Retina (tissue), 1 donor: ENCODE data around the gene ZNF763.
"Not testable (repeated sequence)": the region's sequence is repeated elsewhere in the genome, so short reads cannot be mapped to it uniquely, and the experiment has no call there.

ENCODE experiments used
- DNase-seq: peaks from one replicate; pipeline ENCODE4 v3.0.0-alpha.2; 2016

The ZNF763 gene

DNA sequence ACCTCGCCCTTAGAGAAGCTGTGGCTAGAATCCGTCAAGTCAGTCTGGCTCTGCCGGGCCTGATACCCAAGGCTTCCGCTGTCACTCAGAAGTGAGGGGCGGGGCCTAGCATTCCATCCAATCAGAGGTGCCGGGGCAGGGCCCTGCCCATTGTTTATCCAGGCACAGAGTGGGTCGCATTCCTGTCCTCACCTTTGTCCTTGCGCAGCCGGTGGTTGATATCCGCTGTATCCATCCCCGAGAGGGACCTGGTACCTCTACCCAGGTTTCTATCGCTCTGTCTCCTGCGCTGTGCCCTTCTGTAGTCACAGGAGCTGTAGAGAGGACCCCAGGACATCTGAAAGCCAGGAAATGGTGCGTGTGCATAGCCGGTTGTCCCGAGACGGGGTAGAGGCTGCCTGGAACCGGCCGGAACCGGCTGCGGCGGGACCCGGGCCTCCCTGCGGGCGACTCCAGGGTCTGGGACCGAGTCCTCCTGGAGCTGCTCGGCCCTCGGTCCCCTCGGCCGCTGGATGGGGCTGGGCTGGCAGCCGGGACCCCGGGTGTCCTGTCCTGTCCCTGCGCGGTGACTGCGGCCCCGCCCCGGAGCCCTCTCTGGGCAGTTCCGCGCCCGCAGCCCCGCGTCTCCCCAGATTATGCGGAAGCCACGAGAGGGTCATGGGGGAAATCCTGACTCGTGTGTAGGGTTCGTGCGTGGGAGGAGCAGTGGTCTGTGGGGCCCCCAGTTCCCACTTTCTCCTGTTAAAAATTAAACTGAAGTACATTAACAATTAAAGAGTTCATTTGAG, at the start of gene ZNF763:
Gene ZNF763, plus strand, starts transcription at position 183 of the 788 bp plus-strand sequence. Its CDS starts 169 bp downstream, at position 352.
- DNase-seq: peak; percentile 96

DNA sequence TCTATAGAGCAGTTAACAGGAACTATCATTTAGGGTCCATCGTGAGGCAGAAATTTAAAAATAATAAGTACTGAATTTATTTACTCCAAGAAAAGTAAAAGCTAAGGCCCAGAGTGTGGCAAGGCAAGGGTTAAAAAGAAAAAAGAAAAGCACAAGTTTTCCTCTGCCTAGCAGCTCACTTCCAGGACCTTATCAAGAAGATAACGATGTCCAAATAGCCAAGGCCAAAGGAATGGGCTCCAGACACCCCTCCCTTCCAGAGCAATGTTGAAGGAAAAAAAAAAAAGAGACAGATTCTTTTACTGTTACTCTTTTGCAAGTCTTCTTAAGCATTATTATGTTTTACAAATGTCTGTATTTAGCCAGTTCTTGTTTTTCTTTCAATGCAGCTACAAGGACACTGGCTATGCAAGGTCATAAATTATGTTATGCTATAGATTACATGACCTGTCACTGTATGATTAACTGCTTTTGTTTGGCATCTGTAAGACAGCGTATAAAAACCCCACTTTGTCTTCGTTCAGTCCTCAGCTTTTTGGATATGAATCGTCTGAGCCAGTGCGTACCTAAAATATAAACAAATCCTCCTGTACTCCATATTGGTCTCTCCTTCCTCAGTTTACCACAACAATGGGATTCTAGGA, 42.9 kb upstream of the ZNF763 start:
- no peak for DNase-seq

DNA sequence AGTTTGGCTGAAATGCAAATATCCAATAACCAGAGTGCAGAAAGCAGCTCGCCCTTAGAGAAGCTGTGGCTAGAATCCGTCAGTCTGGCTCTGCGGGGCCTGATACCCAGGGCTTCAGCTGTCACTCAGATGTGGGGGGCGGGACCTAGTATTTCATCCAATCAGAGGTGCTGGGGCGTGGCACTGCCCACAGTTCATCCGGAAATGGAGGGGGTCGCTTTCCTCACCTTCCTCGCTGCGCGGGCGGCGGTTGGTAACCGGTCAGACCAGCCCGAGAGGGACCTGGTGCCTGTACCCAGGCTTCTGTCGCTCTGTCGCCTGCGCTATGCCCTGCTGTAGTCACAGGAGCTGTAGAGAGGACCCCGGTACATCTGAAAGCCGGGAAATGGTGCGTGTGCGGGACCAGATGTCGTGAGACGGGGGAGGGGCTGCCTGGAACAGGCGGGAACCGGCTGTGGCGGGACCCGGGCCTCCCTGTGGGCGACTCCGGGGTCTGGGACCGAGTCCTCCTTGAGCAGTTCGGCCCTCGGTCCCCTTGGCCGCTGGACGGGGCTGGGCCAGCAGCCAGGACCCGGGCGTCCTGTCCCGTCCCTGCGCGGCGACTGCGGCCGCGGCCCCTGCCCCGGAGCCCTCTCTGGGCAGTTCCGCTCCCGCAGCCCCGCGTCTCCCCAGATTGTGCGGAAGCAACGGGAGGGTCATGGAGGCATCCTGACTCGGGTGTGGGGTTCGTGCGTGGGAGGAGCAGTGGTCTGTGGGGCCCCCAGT, 39.8 kb upstream of the ZNF763 start, which contains the start of gene ZNF700:
Gene ZNF700, plus strand, starts transcription at position 222 of the 765 bp plus-strand sequence. Its CDS starts 104 bp downstream, at position 326.
- peak; percentile 98 for DNase-seq

DNA sequence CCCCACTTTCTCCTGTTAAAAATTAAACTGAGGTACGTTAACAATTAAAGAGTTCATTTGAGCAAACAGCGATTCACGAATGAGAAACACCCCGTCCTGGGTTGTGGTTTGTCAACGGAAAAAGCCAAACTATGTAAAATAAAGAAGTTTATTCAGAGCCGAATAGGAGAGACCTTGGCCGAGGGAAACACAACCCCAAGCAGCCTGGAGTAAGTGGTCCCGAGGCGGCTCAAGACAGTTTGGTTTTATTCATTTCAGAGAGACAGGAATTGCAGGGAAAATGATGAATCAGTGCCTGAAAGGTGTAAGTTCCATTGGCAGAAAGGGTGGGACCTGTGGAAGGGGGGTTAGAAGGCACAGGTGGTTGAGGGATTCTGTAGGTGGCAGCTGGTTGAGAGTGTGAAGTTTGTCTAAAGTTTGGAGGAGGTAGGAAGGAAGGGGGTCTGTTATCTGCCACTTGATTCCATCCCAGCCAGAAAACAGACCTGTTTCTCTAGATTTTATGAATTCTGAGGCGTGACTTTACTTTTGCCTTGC, 39.1 kb upstream of the ZNF763 start:
- not testable (repeated sequence) for DNase-seq

DNA sequence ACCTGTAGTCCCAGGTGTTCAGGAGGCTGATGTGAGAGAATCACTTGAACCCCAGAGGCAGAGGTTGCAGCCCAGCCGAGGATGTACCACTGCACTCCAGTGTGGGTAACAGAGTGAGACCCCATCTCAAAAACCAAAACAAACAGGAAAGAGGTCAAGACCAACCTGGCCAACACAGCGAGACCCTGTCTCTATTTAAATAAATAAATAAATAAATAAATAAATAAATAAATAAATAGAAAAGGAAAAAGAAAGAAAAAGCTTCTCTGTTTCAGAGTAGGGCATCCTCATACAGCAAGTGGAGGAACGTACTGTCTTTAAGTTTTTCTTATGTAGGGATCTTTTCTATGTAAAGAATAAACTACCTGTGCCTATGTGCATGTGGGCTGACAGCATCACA, 37.6 kb upstream of the ZNF763 start:
- no peak for DNase-seq

DNA sequence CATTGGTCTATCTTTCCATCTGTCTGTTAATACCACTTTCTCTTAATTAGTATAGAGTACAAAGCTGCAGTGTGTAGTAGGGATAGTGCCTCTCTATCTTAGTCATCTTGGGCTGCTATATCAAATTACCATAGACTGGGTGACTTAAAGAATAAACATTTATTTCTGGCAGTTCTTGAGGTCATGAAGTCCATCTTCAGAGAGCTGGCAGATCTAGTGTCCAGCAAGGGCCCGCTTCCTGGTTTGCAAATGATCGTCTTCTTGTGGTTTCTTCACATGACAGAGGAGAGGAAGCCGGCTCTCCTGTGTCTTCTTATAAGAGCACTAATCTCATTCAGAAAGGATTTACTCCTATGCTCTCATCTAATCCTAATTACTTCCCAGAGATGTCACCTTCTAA, 33.8 kb upstream of the ZNF763 start:
- DNase-seq: no peak

DNA sequence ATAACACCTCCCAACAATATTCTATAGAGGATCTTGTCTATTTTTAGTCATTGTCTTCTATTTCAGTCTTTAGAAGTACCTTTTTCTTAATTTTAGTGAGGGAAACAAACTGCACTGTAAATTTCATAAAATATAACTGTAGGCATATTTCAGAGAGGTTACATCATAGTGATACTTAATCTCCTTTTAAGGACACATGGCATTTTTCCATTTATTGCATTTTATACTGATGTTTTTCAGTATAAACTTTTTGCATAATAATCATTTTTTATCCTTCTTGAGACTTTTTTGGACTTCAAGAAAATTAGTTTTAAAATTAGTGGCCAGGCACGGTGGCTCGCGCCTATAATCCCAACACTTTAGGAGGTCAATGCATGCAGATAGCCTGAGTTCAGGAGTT, 33.3 kb upstream of the ZNF763 start:
- DNase-seq: no peak

DNA sequence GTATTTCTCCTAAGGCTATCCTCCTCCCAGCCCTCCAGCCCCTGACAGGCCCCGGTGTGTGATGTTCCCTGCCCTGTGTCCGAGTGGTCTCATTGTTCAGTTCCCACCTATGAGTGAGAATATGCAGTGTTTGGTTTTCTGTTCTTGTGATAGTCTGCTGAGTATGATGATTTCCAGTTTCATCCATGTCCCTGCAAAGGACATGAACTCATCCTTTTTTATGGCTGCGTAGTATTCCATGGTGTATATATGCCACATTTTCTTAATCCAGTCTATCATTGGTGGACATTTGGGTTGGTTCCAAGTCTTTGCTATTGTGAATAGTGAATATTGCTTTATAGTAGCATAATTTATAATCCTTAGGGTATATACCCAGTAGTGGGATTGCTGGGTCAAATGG, 29.0 kb upstream of the ZNF763 start:
- DNase-seq: not testable (repeated sequence)

DNA sequence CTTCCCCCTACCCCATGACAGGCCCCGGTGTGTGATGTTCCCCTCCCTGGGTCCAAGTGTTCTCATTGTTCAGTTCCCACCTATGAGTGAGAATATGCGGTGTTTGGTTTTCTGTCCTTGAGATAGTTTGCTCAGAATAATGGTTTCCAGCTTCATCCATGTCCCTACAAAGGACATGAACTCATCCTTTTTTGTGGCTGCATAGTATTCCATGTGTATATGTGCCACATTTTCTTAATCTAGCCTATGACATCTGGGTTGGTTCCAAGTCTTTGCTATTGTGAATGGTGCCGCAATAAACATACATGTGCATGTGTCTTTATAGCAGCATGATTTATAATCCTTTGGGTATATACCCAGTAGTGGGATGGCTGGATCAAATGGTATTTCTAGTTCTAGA, 26.5 kb upstream of the ZNF763 start:
- not testable (repeated sequence) for DNase-seq

DNA sequence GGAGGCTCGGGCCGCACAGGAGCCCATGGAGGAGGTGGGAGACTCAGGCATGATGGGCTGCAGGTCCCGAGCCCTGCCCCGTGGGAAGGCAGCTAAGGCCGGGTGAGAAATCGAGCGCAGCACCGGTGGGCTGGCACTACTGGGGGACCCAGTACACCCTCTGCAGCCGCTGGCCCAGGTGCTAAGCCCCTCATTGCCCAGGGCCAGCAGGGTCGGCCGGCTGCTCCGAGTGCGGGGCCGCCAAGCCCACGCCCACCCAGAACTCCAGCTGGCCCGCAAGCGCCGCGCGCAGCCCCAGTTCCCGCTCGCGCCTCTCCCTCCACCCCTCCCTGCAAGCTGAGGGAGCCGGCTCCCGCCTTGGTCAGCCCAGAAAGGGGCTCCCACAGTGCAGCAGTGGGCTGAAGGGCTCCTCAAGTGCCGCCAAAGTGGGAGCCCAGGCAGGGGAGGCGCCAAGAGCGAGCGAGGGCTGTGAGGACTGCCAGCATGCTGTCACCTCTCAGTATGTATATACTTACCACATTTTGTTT, 23.4 kb upstream of the ZNF763 start:
- DNase-seq: not testable (repeated sequence)

DNA sequence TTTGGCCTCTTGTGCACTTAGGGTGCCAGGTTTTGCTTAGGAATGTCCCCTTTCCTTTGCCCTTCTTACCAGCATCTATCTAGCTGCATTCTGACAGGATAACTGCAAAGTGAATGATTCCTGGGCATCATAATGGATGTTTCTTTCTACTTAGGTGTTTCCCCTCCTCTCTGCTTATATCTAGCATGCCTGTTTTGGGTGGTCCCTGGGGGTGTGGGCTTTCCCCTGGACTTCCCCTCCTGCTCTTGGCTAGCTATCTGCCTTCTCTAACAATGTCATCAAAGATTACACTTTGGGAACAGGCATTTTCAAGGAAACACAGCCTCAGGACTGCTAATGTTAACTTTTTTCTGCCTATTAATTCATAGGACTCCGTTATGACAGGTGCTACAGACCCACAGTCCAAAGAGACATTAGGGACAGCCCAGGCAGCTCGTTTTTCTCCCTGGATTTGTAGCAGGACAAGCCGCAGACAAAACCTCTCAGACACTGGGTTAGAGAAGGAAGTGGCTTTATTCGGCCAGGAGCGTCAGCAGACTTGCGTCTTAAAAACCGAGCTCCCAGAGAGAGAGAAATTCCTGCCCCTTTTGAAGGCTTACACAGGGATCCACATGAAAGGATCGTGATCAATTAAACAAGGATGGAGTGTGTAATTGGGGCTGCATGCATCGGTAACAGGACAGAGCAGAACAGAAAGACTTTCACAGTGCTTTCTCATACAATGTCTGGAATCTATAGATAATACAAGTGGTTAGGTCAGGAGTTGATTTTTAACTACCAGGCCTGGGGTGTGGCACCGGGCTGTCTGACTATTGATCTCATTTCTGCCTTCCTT, 22.6 kb upstream of the ZNF763 start:
- DNase-seq: no peak

DNA sequence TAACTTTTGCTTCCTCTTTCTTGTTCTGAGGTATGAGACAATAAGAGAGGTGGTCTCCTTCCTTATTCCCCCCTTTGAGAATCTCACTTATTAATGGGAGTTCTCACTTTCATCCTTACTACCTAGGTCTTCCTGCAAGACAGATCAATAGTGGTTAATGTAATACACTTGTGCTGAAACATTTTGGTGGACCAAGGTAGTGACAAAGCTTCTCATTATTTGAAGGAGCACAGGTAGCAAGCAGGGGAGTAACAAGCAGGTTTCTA, 22.1 kb upstream of the ZNF763 start:
- DNase-seq: no peak

DNA sequence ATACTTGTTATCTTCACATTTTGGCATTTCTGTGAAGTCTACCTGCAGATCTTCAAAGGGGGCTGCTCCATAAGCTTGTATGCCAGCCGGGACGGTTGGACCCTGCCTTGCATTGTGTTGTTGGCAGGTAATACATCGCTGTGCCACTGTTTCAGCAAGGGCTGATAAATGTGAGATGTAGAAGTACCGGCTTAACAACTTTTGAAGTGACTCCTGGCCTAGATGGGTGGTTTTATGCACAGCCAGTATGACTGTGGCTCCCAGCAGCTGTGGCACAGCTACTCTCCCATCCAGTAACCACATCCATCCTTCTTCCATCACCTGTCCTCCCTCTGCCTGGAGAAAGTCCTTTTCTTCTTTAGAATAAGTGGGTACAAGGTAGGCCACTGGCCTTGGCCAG, 20.2 kb upstream of the ZNF763 start:
- DNase-seq: no peak

DNA sequence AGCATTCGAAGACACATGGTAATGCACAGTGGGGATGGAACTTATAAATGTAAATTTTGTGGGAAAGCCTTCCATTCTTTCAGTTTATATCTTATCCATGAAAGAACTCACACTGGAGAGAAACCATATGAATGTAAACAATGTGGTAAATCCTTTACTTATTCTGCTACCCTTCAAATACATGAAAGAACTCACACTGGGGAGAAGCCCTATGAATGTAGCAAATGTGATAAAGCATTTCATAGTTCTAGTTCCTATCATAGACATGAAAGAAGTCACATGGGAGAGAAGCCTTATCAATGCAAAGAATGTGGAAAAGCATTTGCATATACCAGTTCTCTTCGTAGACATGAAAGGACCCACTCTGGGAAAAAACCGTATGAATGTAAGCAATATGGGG, 16.2 kb upstream of the ZNF763 start:
- DNase-seq: no peak

DNA sequence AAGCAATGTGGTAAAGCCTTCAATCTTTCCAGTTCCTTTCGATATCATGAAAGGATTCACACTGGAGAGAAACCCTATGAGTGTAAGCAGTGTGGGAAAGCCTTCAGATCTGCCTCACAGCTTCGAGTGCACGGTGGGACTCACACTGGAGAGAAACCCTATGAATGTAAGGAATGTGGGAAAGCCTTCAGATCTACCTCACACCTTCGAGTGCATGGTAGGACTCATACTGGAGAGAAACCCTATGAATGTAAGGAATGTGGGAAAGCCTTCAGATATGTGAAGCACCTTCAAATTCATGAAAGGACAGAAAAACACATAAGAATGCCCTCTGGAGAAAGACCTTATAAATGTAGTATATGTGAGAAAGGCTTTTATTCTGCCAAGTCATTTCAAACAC, 15.6 kb upstream of the ZNF763 start:
- DNase-seq: no peak

DNA sequence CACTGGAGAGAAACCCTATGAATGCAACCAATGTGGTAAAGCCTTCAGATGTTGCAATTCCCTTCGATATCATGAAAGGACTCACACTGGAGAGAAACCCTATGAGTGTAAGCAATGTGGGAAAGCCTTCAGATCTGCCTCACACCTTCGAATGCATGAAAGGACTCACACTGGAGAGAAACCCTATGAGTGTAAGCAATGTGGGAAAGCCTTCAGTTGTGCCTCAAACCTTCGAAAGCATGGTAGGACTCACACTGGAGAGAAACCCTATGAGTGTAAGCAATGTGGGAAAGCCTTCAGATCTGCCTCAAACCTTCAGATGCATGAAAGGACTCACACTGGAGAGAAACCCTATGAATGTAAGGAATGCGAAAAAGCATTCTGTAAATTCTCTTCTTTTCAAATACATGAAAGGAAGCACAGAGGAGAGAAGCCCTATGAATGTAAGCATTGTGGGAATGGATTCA, 15.2 kb upstream of the ZNF763 start:
- not testable (repeated sequence) for DNase-seq

DNA sequence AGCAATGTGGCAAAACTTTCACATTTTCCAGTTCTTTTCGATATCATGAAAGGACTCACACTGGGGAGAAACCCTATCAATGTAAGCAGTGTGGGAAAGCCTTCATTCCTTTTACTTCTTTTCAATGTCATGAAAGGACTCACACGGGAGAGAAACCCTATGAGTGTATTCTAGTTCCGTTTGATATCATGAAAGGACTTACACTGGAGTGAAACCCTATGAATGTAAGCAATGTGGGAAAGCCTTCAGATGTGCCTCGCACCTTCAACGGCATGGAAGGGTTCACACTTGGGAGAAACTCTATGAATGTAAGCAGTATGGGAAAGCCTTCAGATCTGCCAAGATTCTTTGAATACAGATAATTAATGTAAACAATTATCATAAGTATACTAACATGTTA, 14.5 kb upstream of the ZNF763 start:
- DNase-seq: no peak

DNA sequence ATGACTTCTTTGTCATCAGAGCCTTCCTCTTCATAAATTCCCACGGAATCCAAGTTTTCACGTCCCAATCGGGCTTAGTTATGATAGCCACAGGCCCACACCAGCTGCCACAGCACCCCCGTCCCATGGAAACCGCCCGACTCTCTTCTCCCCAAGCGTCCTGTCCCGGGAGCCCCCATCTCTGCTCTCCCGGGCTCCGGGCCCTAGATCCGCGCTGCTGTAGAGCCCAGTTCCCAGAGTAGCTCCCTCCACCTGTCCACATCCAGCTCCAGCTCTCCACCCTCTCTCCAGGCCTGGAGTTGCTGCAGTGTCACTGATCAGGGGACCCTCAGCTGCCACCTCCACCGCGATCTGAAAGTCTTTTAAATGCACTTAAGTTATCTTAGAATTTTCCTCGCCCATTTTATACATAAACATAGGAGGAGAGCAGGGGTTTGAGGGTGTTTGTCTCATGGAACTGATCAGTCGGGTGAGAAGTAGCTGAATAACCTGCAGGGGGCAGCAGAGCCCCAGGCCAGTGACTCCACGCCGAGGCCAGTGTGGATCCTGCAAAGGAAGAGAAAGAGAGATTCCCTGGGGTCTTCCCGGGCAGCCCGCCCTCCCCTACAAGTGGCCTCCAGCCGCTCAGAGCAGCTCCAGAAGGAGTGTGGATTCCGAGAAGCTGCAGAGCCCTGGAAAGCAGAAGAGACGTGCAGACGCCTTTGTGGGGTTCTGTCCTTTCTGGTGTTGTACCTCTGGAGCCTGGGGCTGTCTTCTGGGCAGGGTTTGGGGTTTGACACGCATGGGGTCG, 1.1 kb upstream of the ZNF763 start:
- peak; percentile 88 for DNase-seq

DNA sequence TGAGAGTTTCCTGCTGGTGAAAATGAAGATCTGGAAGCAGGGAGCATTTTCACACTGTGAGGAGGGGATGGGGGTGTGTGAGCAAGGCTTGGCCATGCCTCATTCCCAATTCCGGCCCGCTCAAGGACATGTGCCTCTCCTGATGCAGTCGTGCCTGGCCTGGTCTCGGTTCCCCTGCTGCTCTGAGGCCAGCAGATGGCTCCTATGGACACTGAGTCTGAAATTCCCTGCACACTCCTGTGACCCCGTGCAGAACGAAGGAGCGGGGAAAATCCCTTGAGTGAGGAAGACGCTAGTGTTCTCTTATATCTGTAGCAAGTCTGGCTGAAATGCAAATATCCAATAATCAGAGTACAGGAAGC, 363 bp upstream of the ZNF763 start:
- no peak for DNase-seq

DNA sequence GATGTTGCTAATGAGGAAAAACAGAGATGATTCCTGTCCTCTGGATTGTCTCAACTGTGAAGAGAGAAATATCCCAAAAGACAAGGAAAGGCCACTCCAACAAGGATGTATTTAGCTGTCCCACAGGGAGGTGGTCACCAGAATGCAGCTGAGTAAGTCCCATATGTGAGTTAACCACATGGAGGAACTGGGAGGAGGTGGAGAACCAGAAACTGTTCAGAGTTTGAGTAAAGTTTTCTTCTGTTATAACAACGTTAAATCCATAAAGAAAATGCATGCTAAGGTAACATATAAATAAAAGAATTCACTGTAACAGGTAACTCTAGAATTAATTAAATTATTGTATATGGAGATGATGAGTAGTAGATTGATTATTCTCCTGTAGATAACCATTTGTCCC, 5.3 kb downstream of the ZNF763 start:
- no peak for DNase-seq

DNA sequence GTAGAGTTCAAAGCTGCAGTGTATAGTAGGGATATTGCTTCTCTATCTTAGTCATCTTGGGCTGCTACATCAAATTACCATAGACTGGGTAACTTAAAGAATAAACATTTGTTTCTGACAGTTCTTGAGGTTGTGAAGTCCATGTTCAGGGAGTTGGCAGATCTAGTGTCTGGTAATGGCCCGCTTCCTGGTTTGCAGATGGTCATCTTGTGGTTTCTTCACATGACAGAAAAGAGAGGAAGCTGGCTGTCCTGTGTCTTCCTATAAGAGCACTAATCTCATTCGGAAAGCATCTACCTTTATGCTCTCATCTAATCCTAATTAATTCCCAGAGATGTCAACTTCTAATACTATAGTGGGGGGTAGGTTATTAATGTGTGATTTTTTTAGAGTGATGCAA, 6.2 kb downstream of the ZNF763 start:
- no peak for DNase-seq
